ENCODE results near the gene VAV2.

The VAV2 gene

DNA sequence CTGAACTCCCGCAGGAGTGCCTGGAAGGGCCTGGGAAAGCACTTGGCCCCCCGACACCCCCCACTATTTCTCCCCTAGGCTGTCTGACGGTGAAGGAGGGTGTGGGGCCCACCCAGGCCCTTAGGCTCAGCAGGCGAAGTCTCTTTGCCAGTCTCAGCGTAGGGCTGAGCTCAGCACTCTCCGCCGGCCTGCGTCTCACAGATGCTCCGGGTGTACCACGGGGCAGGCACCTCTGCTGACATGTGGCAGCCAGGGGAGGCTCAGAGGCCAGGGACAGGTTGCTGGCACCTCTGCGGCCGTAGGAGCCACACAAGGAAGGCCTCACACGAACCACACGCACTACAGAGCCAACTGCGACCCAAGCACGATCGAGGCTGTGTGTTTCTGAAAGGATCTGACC lies 114.2 kb downstream of the VAV2 start:
- Histone ChIP-seq H2AK5ac (ENCODE audit: low read length) (no peak overlapping the region), H3K27ac (ENCODE audit: low read depth, low read length) (no peak overlapping the region), H4K8ac (ENCODE audit: low read depth, low read length) (no peak overlapping the region), H4K5ac (ENCODE audit: low read length) (no peak overlapping the region), H3K4me3 (ENCODE audit: low read length) (no peak overlapping the region), H3K27me3 (ENCODE audit: insufficient read depth, low read length, poor library complexity) (no peaks in the 10 kb centered on the region), H3K4me1 (ENCODE audit: control insufficient read depth, low read depth, low read length) (peaks cover 3% of the 10 kb centered on the region), H3K18ac (ENCODE audit: low read length) (no peak overlapping the region), H3K36me3 (ENCODE audit: control insufficient read depth, insufficient read depth, low read length) (no peaks in the 10 kb centered on the region), H3K23ac (ENCODE audit: low read length) (peak overlapping the region; percentile 24), H2BK5ac (ENCODE audit: low read length) (no peak overlapping the region), H3K79me1 (ENCODE audit: low read length) (peaks cover 16% of the 10 kb centered on the region), H3K4ac (ENCODE audit: low read depth, low read length) (no peak overlapping the region), H2BK15ac (replicated peaks; ENCODE audit: low read depth) (no peak overlapping the region), H3K9ac (ENCODE audit: low read length) (no peak overlapping the region), H2BK120ac (ENCODE audit: low read depth, low read length) (no peak overlapping the region), H3K56ac (ENCODE audit: low read length) (no peak overlapping the region), H3K4me2 (ENCODE audit: low read length) (no peak overlapping the region), H3K79me2 (ENCODE audit: control insufficient read depth, insufficient read depth, low read length) (no peaks in the 10 kb centered on the region)
- no peak for DNase-seq
- no CpG with 5 or more reads among the region's 17 CpGs for WGBS (ENCODE audit: extremely low coverage, insufficient coverage, low lambda C conversion rate)

DNA sequence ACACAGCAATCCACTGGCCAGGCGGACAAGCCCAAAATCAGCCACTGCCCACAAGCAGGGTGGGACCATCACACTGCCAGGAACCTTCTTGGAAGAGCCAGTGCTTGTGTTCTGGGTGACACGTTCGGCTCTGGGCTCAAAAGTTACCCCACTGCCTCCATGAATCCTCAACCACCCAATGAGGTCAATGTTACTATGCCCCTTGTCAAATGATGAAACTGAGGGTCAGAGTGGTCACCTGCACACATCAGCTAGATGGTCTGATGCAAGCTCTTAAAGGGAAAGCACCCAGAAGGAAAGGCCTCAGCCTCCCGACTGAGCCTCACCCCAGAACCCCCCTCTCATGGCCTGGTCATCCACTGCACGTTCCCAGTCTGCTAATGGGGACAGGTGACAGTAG lies 114.8 kb downstream of the VAV2 start:
- no CpG with 5 or more reads among the region's 5 CpGs for WGBS (ENCODE audit: extremely low coverage, insufficient coverage, low lambda C conversion rate)
- Histone ChIP-seq H3K4me1 (ENCODE audit: control insufficient read depth, low read depth, low read length) (no peaks in the 10 kb centered on the region), H2BK5ac (ENCODE audit: low read length) (no peak overlapping the region), H3K27me3 (ENCODE audit: insufficient read depth, low read length, poor library complexity) (no peaks in the 10 kb centered on the region), H2BK120ac (ENCODE audit: low read depth, low read length) (no peak overlapping the region), H3K23ac (ENCODE audit: low read length) (no peak overlapping the region), H4K8ac (ENCODE audit: low read depth, low read length) (no peak overlapping the region), H3K4me2 (ENCODE audit: low read length) (no peak overlapping the region), H3K27ac (ENCODE audit: low read depth, low read length) (no peak overlapping the region), H3K4me3 (ENCODE audit: low read length) (no peak overlapping the region), H4K5ac (ENCODE audit: low read length) (no peak overlapping the region), H3K4ac (ENCODE audit: low read depth, low read length) (no peak overlapping the region), H2BK15ac (replicated peaks; ENCODE audit: low read depth) (no peak overlapping the region), H3K56ac (ENCODE audit: low read length) (no peak overlapping the region), H3K79me1 (ENCODE audit: low read length) (peaks cover 13% of the 10 kb centered on the region), H2AK5ac (ENCODE audit: low read length) (no peak overlapping the region), H3K18ac (ENCODE audit: low read length) (no peak overlapping the region), H3K9ac (ENCODE audit: low read length) (no peak overlapping the region), H3K36me3 (ENCODE audit: control insufficient read depth, insufficient read depth, low read length) (no peaks in the 10 kb centered on the region), H3K79me2 (ENCODE audit: control insufficient read depth, insufficient read depth, low read length) (no peaks in the 10 kb centered on the region)
- no peak for DNase-seq

DNA sequence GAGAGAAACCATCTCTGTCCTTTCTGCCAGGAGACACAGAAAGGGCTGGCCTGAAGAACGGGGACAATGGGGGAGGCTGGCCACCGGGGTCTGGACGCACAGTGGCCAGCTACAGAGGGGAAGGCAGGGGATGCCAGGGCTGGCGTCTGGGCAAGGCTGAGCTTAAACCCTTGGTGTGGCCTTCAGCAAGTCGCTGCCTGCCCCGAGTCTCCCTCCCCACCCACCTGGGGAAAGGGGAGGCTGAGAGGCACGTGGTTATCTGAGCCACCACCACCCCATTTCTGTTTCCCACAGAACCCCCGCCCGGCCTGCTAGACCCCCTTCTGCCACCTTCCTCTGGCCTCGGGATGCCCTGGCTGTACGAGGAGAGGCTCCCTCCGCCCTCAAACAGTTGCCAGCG lies 115.3 kb downstream of the VAV2 start:
- Histone ChIP-seq H3K27ac (ENCODE audit: low read depth, low read length) (no peak overlapping the region), H3K4me1 (ENCODE audit: control insufficient read depth, low read depth, low read length) (no peaks in the 10 kb centered on the region)
- WGBS (ENCODE audit: extremely low coverage, insufficient coverage, low lambda C conversion rate): no CpG with 5 or more reads among the region's 13 CpGs

DNA sequence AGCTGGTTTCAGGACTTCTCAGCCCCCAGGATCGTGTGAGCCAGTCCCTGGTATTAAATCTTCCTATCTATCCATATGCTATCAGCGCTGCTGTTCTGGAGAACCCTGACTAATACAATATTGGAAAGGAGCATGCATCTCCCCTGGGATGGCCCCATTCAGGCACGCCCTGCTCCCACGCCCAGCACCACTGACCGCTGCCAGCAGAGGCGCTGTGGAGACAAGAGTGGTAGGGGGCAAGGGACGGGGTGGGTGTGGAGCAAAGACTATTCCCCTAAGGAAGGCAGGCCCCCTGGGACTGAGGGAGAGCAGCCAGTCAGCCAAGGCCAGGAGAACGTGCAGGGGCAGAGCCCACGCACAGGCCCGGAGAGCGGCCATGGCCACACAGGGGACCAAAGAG lies 116.0 kb downstream of the VAV2 start:
- no peak overlapping the region for H2BK120ac ChIP-seq (ENCODE audit: low read depth, low read length)
- no peak overlapping the region for H3K4ac ChIP-seq (ENCODE audit: low read depth, low read length)
- no peak overlapping the region for H3K27ac ChIP-seq (ENCODE audit: low read depth, low read length)
- H4K5ac ChIP-seq (ENCODE audit: low read length): no peak overlapping the region
- no peak overlapping the region for H2BK5ac ChIP-seq (ENCODE audit: low read length)
- H3K18ac ChIP-seq (ENCODE audit: low read length): no peak overlapping the region
- H3K4me2 ChIP-seq (ENCODE audit: low read length): no peak overlapping the region
- H3K79me1 ChIP-seq (ENCODE audit: low read length): peaks cover 9% of the 10 kb centered on the region
- no peaks in the 10 kb centered on the region for H3K4me1 ChIP-seq (ENCODE audit: control insufficient read depth, low read depth, low read length)
- H2BK15ac ChIP-seq (replicated peaks; ENCODE audit: low read depth): no peak overlapping the region
- H3K56ac ChIP-seq (ENCODE audit: low read length): peak overlapping the region; percentile 49
- no peak overlapping the region for H3K23ac ChIP-seq (ENCODE audit: low read length)
- no peak overlapping the region for H3K4me3 ChIP-seq (ENCODE audit: low read length)
- H2AK5ac ChIP-seq (ENCODE audit: low read length): peak overlapping the region; percentile 65
- H3K79me2 ChIP-seq (ENCODE audit: control insufficient read depth, insufficient read depth, low read length): no peaks in the 10 kb centered on the region
- no CpG with 5 or more reads among the region's 11 CpGs for WGBS (ENCODE audit: extremely low coverage, insufficient coverage, low lambda C conversion rate)
- H3K27me3 ChIP-seq (ENCODE audit: insufficient read depth, low read length, poor library complexity): no peaks in the 10 kb centered on the region
- no peak overlapping the region for H3K9ac ChIP-seq (ENCODE audit: low read length)
- DNase-seq: peak; percentile 70
- H4K8ac ChIP-seq (ENCODE audit: low read depth, low read length): no peak overlapping the region
- H3K36me3 ChIP-seq (ENCODE audit: control insufficient read depth, insufficient read depth, low read length): no peaks in the 10 kb centered on the region

More for the DNA sequence above, 115.3 kb downstream of the VAV2 start:
- no peak overlapping the region for H3K4me3 ChIP-seq (ENCODE audit: low read length)
- no peak overlapping the region for H3K23ac ChIP-seq (ENCODE audit: low read length)
- H2AK5ac ChIP-seq (ENCODE audit: low read length): no peak overlapping the region
- H2BK5ac ChIP-seq (ENCODE audit: low read length): no peak overlapping the region
- no peaks in the 10 kb centered on the region for H3K79me2 ChIP-seq (ENCODE audit: control insufficient read depth, insufficient read depth, low read length)
- no peak overlapping the region for H3K9ac ChIP-seq (ENCODE audit: low read length)
- no peaks in the 10 kb centered on the region for H3K27me3 ChIP-seq (ENCODE audit: insufficient read depth, low read length, poor library complexity)
- H3K36me3 ChIP-seq (ENCODE audit: control insufficient read depth, insufficient read depth, low read length): no peaks in the 10 kb centered on the region
- no peak for DNase-seq
- no peak overlapping the region for H3K4me2 ChIP-seq (ENCODE audit: low read length)
- H3K79me1 ChIP-seq (ENCODE audit: low read length): peaks cover 12% of the 10 kb centered on the region
- no peak overlapping the region for H3K56ac ChIP-seq (ENCODE audit: low read length)
- H3K18ac ChIP-seq (ENCODE audit: low read length): no peak overlapping the region
- no peak overlapping the region for H2BK120ac ChIP-seq (ENCODE audit: low read depth, low read length)
- H4K5ac ChIP-seq (ENCODE audit: low read length): no peak overlapping the region
- no peak overlapping the region for H3K4ac ChIP-seq (ENCODE audit: low read depth, low read length)
- no peak overlapping the region for H4K8ac ChIP-seq (ENCODE audit: low read depth, low read length)
- H2BK15ac ChIP-seq (replicated peaks; ENCODE audit: low read depth): no peak overlapping the region

DNA sequence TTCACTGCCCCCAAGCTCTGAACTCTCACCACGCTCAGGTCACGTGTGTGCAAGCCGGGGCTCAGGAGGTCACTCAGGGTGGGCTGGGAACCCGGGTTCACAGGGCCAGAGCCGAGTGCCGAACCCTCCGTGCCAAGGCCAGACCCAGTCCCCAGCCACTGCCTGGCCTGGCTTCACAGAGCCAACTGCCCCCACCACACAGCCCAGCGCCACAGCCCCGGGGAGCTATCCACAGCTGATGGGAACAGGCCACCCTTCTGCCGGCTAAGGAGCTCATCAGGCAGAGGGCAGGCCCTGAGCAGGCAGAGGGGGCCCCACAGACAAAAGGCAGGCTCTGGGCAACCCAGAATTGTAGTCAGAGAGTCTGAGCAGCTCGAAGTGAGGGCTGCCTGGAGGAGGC lies 117.0 kb downstream of the VAV2 start:
- no peak for DNase-seq
- H3K27ac ChIP-seq (ENCODE audit: low read depth, low read length): no peak overlapping the region

DNA sequence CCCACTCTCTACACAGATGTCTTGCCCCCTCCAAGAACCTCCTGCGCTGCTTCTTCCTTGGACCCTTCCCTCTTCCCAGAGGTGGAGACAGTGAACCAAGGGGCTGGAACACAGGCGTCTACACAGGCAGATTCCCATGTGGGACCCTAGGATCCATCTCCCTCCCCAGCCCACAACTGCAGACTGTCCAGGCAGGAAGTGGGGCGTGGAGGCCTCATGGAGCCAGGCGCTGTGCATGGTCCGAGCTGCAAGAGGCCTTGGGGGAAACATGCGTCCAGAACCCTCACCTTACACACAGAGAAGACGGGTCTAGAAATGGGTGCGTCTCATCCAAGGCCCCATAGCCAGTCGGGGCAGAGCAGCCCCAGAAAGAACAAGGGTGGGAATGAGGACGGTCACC lies 117.5 kb downstream of the VAV2 start:
- Histone ChIP-seq H3K4me3 (ENCODE audit: low read length) (no peak overlapping the region), H3K9ac (ENCODE audit: low read length) (no peak overlapping the region), H3K23ac (ENCODE audit: low read length) (no peak overlapping the region), H2BK120ac (ENCODE audit: low read depth, low read length) (no peak overlapping the region), H2BK5ac (ENCODE audit: low read length) (no peak overlapping the region), H3K79me2 (ENCODE audit: control insufficient read depth, insufficient read depth, low read length) (no peaks in the 10 kb centered on the region), H3K56ac (ENCODE audit: low read length) (no peak overlapping the region), H4K5ac (ENCODE audit: low read length) (no peak overlapping the region), H3K27me3 (ENCODE audit: insufficient read depth, low read length, poor library complexity) (no peaks in the 10 kb centered on the region), H4K8ac (ENCODE audit: low read depth, low read length) (no peak overlapping the region), H3K36me3 (ENCODE audit: control insufficient read depth, insufficient read depth, low read length) (no peaks in the 10 kb centered on the region), H3K18ac (ENCODE audit: low read length) (no peak overlapping the region), H2AK5ac (ENCODE audit: low read length) (no peak overlapping the region), H3K4me2 (ENCODE audit: low read length) (no peak overlapping the region), H3K4me1 (ENCODE audit: control insufficient read depth, low read depth, low read length) (no peaks in the 10 kb centered on the region), H3K27ac (ENCODE audit: low read depth, low read length) (no peak overlapping the region), H3K79me1 (ENCODE audit: low read length) (peaks cover 6% of the 10 kb centered on the region), H3K4ac (ENCODE audit: low read depth, low read length) (no peak overlapping the region), H2BK15ac (replicated peaks; ENCODE audit: low read depth) (no peak overlapping the region)
- WGBS (ENCODE audit: extremely low coverage, insufficient coverage, low lambda C conversion rate): no CpG with 5 or more reads among the region's 10 CpGs
- DNase-seq: no peak

More for the DNA sequence above, 117.0 kb downstream of the VAV2 start:
- no peak overlapping the region for H4K5ac ChIP-seq (ENCODE audit: low read length)
- no peak overlapping the region for H3K23ac ChIP-seq (ENCODE audit: low read length)
- no peaks in the 10 kb centered on the region for H3K79me2 ChIP-seq (ENCODE audit: control insufficient read depth, insufficient read depth, low read length)
- no peak overlapping the region for H3K56ac ChIP-seq (ENCODE audit: low read length)
- no peak overlapping the region for H3K4me3 ChIP-seq (ENCODE audit: low read length)
- H3K79me1 ChIP-seq (ENCODE audit: low read length): peaks cover 6% of the 10 kb centered on the region
- H3K4me1 ChIP-seq (ENCODE audit: control insufficient read depth, low read depth, low read length): no peaks in the 10 kb centered on the region
- H3K9ac ChIP-seq (ENCODE audit: low read length): no peak overlapping the region
- no peak overlapping the region for H2BK15ac ChIP-seq (replicated peaks; ENCODE audit: low read depth)
- WGBS (ENCODE audit: extremely low coverage, insufficient coverage, low lambda C conversion rate): no CpG with 5 or more reads among the region's 11 CpGs
- no peaks in the 10 kb centered on the region for H3K27me3 ChIP-seq (ENCODE audit: insufficient read depth, low read length, poor library complexity)
- H3K18ac ChIP-seq (ENCODE audit: low read length): no peak overlapping the region
- H2BK5ac ChIP-seq (ENCODE audit: low read length): no peak overlapping the region
- no peak overlapping the region for H4K8ac ChIP-seq (ENCODE audit: low read depth, low read length)
- no peak overlapping the region for H2AK5ac ChIP-seq (ENCODE audit: low read length)
- H3K4ac ChIP-seq (ENCODE audit: low read depth, low read length): no peak overlapping the region
- no peak overlapping the region for H2BK120ac ChIP-seq (ENCODE audit: low read depth, low read length)
- H3K36me3 ChIP-seq (ENCODE audit: control insufficient read depth, insufficient read depth, low read length): no peaks in the 10 kb centered on the region
- H3K4me2 ChIP-seq (ENCODE audit: low read length): no peak overlapping the region

Data from mesendoderm (in vitro differentiated cells).